Stimulated activated CD4-positive, alpha-beta T cell treated with anti-CD3 and anti-CD28 coated beads, Interleukin-12 subunit alpha, Interleukin-12 subunit beta, amount 100 ng/mL, for 48 hours (primary cell): ENCODE data around the gene CYB5R2.
A peak's percentile ranks its signal among the peaks of the same experiment; 100 is the strongest.

Source experiments
- DNase-seq, 3 donors: peaks; one replicate each; pipeline ENCODE4 v3.0.0-alpha.2; 2020; ENCODE audit warnings: low read depth in 2 of 3, low spot score in 1 of 3

CYB5R2 gene

GRCh38 chr11:7672960-7673723 lies at the start of gene CYB5R2:
CYB5R2 (minus strand) TSS chr11:7673500; CDS start chr11:7672825, 675 bp downstream.
- DNase-seq: no peak

GRCh38 chr11:7714786-7715185 lies 41.5 kb upstream of the CYB5R2 start:
- DNase-seq: no peak

- DNase-seq: no peak
Observed at GRCh38 chr11:7706377-7706776, 33.1 kb upstream of the CYB5R2 start, which contains the start of gene OVCH2. OVCH2 (minus strand) TSS chr11:7706477; CDS start chr11:7706394, 83 bp downstream.

- no peak for DNase-seq
Observed at GRCh38 chr11:7703740-7704139, 30.4 kb upstream of the CYB5R2 start.

GRCh38 chr11:7696424-7696823 lies 23.1 kb upstream of the CYB5R2 start:
- no peak for DNase-seq

- DNase-seq: no peak
Observed at GRCh38 chr11:7694235-7694634, 20.9 kb upstream of the CYB5R2 start.

GRCh38 chr11:7692426-7692825 lies 19.1 kb upstream of the CYB5R2 start:
- DNase-seq: no peak

GRCh38 chr11:7691759-7692350 lies 18.6 kb upstream of the CYB5R2 start:
- DNase-seq: no peak

GRCh38 chr11:7690648-7691047 lies 17.3 kb upstream of the CYB5R2 start:
- no peak for DNase-seq

GRCh38 chr11:7689239-7689638 lies 15.9 kb upstream of the CYB5R2 start:
- DNase-seq: no peak

GRCh38 chr11:7688238-7688826 lies 15.0 kb upstream of the CYB5R2 start:
- DNase-seq: no peak

GRCh38 chr11:7687386-7687785 lies 14.1 kb upstream of the CYB5R2 start:
- DNase-seq: no peak

- no peak for DNase-seq
Observed at GRCh38 chr11:7686761-7687160, 13.5 kb upstream of the CYB5R2 start.

- DNase-seq: no peak
Observed at GRCh38 chr11:7683571-7683970, 10.3 kb upstream of the CYB5R2 start.

GRCh38 chr11:7677796-7678201 lies 4.5 kb upstream of the CYB5R2 start:
- no peak for DNase-seq

- DNase-seq: no peak
Observed at GRCh38 chr11:7677071-7677470, 3.8 kb upstream of the CYB5R2 start.

- DNase-seq: no peak
Observed at GRCh38 chr11:7675631-7676030, 2.3 kb upstream of the CYB5R2 start.

- no peak for DNase-seq
Observed at GRCh38 chr11:7673724-7674434, 579 bp upstream of the CYB5R2 start.

- DNase-seq: no peak
Observed at GRCh38 chr11:7672276-7672959, 882 bp downstream of the CYB5R2 start.

- DNase-seq: peak in 1 of 3 donors; percentile 41
Observed at GRCh38 chr11:7671347-7672215, 1.7 kb downstream of the CYB5R2 start.
